ENCODE data around the gene PI4KA. TPM values are rescaled to one million over a fixed set of nuclear protein-coding genes. Genes with fewer than 3 reads are reported as not detected.
"Not testable (repeated sequence)": the region's sequence is repeated elsewhere in the genome, so short reads cannot be mapped to it uniquely, and the experiment has no call there.

Gene PI4KA
- total and polyA plus RNA-seq, 5 experiments from 2014 or later: 34.4 to 158 (median 69.6) TPM

DNA sequence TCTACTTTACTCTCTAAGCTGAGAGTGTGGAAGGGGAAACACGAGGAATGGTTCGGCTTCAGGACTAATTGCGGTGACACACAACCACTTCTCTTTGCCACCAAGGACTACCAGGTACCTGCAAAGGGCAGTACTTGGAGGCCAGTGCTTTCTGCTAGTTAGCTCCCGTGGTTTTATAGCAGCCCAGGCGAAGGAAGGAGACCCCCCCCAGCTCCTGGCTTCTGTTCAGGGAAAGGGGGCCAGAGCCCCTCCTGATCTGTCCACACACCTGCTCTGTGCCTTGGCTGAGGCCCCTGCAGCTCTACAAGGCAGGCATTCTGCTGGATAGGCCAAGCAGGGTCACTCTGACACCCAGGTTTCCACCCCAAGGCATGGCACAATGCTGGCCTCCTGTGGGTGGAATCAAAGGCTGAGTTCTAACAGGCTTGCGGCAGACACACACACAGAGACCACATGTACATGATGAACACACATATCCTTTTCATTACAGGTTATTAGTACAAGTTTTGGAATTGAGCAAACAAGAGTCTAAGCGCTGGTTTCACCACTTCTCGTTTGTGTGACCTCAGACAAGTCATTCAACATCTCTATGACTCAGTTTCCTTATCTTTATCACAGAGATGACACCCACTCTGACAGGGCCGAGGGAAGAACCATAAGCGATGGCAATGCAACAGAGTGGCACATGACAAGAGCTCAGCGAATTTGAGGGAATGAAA, 77.2 kb downstream of the PI4KA start:
- no peaks in the 10 kb centered on the region for H3K27me3 Mint-ChIP-seq
- ATAC-seq (no peak), DNase-seq (no peak)
- no peak overlapping the region for H3K4me3 Mint-ChIP-seq
- peaks cover 0 to 58% (median 11%) of the 10 kb centered on the region in 3 donors for H3K36me3 Mint-ChIP-seq
- no peaks in the 10 kb centered on the region for H3K9me3 Mint-ChIP-seq
- H3K4me1 Mint-ChIP-seq: peaks cover 0 to 5% (median 2%) of the 10 kb centered on the region in 4 donors
- H3K27ac Mint-ChIP-seq: peak overlapping the region in 1 of 10 donors; percentile 38
- POLR2A ChIA-PET: no interaction called here

- H3K9me3 Mint-ChIP-seq: no peaks in the 10 kb centered on the region
- H3K27ac Mint-ChIP-seq: no peak overlapping the region
- H3K27me3 Mint-ChIP-seq: no peaks in the 10 kb centered on the region
- DNase-seq (no peak), ATAC-seq (no peak)
- no peak overlapping the region for H3K4me3 Mint-ChIP-seq
- H3K4me1 Mint-ChIP-seq: peaks cover 0 to 5% (median 2%) of the 10 kb centered on the region in 4 donors
- peaks cover 0 to 64% (median 11%) of the 10 kb centered on the region in 3 donors for H3K36me3 Mint-ChIP-seq
- POLR2A ChIA-PET: no interaction called here
Observed at GRCh38 chr22:20779818-20780158, 78.8 kb downstream of the PI4KA start.

DNA sequence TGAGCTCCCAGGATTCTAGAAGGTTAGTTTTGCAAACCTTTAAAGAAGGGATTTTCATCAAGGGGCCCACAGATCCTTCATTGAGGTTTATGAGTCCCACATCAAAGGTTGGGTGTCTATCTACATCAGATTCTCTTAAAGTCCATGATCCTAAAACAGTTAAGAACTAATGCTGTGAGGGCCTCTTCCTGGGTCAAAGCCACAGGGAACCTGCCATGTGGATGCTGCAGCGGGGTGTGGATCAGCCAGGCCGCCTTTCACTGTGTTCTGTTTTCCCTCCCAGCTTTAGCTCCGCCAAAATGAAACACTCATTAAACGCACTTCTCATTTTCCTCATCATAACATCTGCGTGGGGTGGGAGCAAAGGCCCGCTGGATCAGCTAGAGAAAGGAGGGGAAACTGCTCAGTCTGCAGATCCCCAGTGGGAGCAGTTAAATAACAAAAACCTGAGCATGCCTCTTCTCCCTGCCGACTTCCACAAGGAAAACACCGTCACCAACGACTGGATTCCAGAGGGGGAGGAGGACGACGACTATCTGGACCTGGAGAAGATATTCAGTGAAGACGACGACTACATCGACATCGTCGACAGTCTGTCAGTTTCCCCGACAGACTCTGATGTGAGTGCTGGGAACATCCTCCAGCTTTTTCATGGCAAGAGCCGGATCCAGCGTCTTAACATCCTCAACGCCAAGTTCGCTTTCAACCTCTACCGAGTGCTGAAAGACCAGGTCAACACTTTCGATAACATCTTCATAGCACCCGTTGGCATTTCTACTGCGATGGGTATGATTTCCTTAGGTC, 79.4 kb downstream of the PI4KA start:
- POLR2A ChIA-PET: no interaction called here
- H3K4me3 Mint-ChIP-seq: no peak overlapping the region
- peak overlapping the region in 2 of 10 donors; percentile 43 to 51 for H3K27ac Mint-ChIP-seq

DNA sequence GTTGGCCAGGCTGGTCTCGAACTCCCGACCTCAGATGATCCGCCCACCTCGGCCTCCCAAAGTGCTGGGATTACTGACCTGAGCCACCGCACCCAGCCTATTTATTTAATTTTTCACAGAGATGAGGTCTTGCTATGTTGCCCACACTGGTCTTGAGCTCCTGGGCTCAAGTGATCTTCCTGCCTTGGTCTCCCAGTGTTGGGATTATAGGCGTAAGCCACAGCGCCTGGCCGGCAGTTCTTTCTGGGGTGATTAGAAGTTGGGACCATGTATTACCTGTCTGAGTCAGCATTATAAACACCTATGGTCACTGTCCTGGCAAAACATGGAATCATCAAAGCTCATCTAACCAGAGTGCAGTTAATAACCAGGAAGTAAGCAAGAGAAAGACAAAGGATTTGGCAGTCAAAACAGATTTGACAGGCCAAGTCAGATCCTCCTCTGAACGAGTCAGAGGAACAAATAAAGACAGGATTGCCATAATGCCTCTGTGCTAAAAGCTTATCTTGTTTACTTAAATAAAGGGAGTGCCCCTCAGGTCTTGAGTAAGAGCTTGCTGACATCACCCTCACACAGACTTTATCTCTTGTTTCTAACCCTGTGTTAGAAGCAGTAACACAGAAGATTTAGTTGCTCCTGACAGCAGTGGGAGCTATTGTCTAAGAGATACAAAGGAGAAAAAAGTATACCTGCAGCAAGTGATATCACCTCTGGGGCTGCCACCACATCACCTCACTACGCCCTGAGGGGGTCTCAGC, 81.0 kb downstream of the PI4KA start:
- POLR2A ChIA-PET: no interaction called here
- Mint-ChIP-seq H3K36me3 (peaks cover 0 to 70% (median 11%) of the 10 kb centered on the region in 3 donors), H3K4me1 (peaks cover 0 to 1% (median 0%) of the 10 kb centered on the region in 4 donors), H3K27me3 (no peaks in the 10 kb centered on the region), H3K27ac (peak overlapping the region in 5 of 10 donors; percentile 14 to 83 (median 35)), H3K9me3 (no peaks in the 10 kb centered on the region), H3K4me3 (no peak overlapping the region)
- ATAC-seq (no peak), DNase-seq (no peak)

More for the DNA sequence above, 79.4 kb downstream of the PI4KA start:
- Mint-ChIP-seq H3K9me3 (no peaks in the 10 kb centered on the region), H3K36me3 (peaks cover 0 to 70% (median 11%) of the 10 kb centered on the region in 3 donors), H3K4me1 (peaks cover 0 to 2% (median 1%) of the 10 kb centered on the region in 4 donors), H3K27me3 (no peaks in the 10 kb centered on the region)
- DNase-seq (no peak), ATAC-seq (no peak)

DNA sequence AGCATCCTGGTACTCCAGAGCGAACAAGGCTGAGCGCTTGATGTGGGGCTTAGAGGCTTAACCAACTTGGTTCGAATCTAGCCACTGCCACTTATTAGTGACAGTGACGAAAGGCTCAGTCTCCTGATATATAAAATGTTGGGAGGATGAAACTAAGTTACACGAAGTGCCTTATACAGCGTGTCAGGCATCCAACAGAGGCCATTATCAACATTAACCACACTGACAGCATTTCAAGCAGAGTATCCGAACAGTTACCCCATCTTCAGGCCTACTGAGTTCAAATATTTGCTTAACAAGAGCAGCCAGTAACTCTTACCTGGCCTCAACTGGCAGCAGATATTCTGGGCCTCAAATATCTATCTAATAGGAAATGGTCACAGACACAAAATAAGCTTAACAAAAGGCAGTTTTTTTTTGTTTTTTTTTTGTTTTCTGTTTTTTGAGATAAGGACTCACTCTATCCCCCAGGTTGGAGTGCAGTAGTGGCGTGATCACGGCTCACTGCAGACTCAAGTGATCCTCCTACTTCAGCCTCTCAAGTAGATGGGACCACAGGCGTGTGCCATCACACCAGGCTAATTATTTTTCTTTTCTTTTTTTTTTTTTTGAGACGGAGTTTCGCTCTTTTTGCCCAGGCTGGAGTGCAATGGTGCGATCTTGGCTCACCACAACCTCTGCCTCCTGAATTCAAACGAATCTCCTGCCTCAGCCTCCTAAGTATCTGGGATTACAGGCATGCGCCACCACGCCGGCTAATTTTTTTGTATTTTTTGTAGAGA, 81.8 kb downstream of the PI4KA start:
- Mint-ChIP-seq H3K36me3 (peaks cover 0 to 70% (median 11%) of the 10 kb centered on the region in 3 donors), H3K27ac (peak overlapping the region in 2 of 10 donors; percentile 3 to 14), H3K4me1 (peaks cover 0 to 1% (median 0%) of the 10 kb centered on the region in 4 donors), H3K4me3 (no peak overlapping the region), H3K9me3 (no peaks in the 10 kb centered on the region), H3K27me3 (no peaks in the 10 kb centered on the region)
- DNase-seq (no peak), ATAC-seq (no peak)
- POLR2A ChIA-PET: no interaction called here

GRCh38 chr22:20775342-20775895, 83.2 kb downstream of the PI4KA start:
- peak overlapping the region in 3 of 10 donors; percentile 20 to 74 (median 35) for H3K27ac Mint-ChIP-seq
- H3K27me3 Mint-ChIP-seq: no peaks in the 10 kb centered on the region
- ATAC-seq (no peak), DNase-seq (no peak)
- no peak overlapping the region for H3K4me3 Mint-ChIP-seq
- no peaks in the 10 kb centered on the region for H3K9me3 Mint-ChIP-seq
- POLR2A ChIA-PET: no interaction called here
- peaks cover 0 to 1% (median 0%) of the 10 kb centered on the region in 4 donors for H3K4me1 Mint-ChIP-seq
- H3K36me3 Mint-ChIP-seq: peaks cover 0 to 73% (median 11%) of the 10 kb centered on the region in 3 donors

- POLR2A ChIA-PET: no interaction called here
- no peak for ATAC-seq
- Mint-ChIP-seq H3K27ac (no peak overlapping the region), H3K9me3 (no peaks in the 10 kb centered on the region), H3K36me3 (peaks cover 0 to 71% (median 9%) of the 10 kb centered on the region in 3 donors), H3K4me1 (peaks cover 0 to 1% (median 0%) of the 10 kb centered on the region in 4 donors), H3K27me3 (no peaks in the 10 kb centered on the region), H3K4me3 (no peak overlapping the region)
- DNase-seq: no peak
Observed at GRCh38 chr22:20774882-20775281, 83.7 kb downstream of the PI4KA start.

DNA sequence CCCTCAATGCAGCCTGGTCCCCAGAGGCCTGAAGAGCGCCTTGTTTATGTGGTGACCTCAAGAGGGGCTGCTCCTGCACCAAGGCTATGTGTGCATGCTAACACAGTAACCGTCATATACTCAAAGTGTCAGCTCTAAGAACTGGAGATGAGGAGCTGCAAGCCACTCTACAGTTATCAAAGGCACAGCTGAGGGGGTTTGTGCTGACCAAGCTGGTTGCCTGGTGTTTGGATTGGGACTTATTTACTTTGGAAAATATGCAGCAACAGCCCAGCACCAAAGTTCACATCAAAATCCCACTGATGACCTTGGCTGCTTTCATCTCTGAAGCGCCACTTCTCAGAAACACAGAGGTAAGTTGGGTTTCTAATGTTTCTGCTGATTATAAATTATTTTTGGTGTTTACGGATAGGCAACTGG, 84.8 kb downstream of the PI4KA start, which contains the start of gene SERPIND1:
Gene SERPIND1 (plus strand): TSS at position 321 of the 420 bp plus-strand sequence. CDS start 5,200 bp downstream, outside the sequence.
- POLR2A ChIA-PET: no interaction called here
- Mint-ChIP-seq H3K27ac (peak within 1 kb of the TSS in 1 of 10 donors; percentile 40), H3K4me3 (no peak within 1 kb of the TSS), H3K4me1 (peaks cover 0 to 6% (median 3%) of the 10 kb centered on the region in 4 donors), H3K9me3 (no peaks in the 10 kb centered on the region), H3K27me3 (no peaks in the 10 kb centered on the region), H3K36me3 (peaks cover 0 to 72% (median 3%) of the 10 kb centered on the region in 3 donors)
- ATAC-seq: no peak
- no peak for DNase-seq

DNA sequence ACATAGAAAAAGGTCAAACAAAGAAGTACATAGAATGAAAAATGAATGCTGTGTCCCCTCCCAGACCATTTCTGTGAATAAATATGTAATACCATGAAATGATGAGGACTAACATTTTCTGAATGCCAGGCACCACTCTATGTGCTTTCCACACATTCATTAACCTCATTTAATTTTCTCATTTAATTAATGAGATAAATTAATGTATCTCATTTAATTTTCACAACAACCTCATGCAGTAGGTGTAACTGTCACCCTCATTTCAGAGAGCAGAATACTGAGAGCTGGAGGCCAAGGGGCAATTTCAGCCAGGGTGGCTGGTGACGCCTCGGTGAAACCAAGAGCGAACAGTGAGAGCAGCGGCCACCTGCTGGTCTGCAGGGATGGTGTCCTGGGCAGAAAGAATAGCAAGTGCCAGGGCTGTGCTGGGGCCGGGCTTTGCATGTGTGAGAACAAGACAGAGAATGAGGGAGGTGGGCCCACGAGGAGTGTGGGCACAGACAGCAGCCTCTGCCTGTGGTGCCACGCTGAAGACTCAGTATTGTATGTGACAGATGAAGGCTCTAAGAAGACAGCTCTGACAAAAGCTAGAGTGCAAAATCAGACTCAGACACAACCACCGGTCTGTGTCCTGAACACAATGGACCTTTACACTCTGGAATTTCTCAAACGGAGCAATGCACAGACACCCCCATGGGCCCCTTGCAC, 86.5 kb downstream of the PI4KA start:
- Mint-ChIP-seq H3K27ac (peak overlapping the region in 2 of 10 donors; percentile 7 to 40), H3K27me3 (no peaks in the 10 kb centered on the region), H3K9me3 (no peaks in the 10 kb centered on the region), H3K4me3 (no peak overlapping the region), H3K36me3 (peaks cover 0 to 60% (median 3%) of the 10 kb centered on the region in 3 donors), H3K4me1 (peaks cover 4 to 10% (median 6%) of the 10 kb centered on the region in 4 donors)
- ATAC-seq (no peak), DNase-seq (no peak)
- POLR2A ChIA-PET: no interaction called here

DNA sequence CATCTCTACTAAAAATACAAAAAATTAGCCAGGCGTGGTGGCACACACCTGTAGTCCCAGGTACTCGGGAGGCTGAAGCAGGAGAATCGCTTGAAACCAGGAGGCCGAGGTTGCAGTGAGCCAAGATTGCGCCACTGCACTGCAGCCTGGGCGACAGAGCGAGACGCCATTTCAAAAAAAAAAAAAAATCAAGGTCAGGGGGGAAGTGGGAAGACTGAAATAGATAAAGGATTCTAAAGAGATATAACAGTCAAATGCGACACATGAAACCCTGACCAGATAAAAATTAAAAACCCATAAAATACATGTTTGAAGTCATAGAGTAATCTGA, 89.2 kb downstream of the PI4KA start:
- not testable (repeated sequence) for H3K27me3 Mint-ChIP-seq, H3K4me1 Mint-ChIP-seq, H3K9me3 Mint-ChIP-seq, ATAC-seq, H3K4me3 Mint-ChIP-seq, DNase-seq
- POLR2A ChIA-PET: interaction anchor here (0.6 kb wide), 1 partner anchor 170 kb away, joined by 4 read pairs; no protein-coding TSS in a partner anchor
- Mint-ChIP-seq H3K36me3 (peaks cover 0 to 59% (median 10%) of the 10 kb centered on the region in 3 donors), H3K27ac (peak overlapping the region in 5 of 10 donors; percentile 31 to 65 (median 59))

DNA sequence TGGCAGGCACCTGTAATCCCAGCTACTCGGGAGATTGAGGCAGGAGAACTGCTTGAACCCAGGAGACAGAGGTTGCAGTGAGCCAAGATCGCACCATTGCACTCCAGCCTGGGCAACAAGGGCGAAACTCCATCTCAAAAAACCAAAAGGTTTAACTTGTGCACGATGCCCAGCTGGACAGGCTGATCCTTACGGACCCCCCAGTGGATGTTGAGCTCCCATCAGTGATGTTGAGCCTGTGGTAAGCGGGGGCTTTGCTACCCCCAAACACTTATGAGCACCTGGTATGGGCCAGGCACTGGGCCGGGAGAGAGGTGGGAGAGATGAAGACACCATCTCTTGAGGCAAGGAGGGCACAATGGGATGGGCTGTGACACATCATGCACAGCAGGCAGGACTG, 92.1 kb downstream of the PI4KA start:
- Mint-ChIP-seq H3K27ac (no peak overlapping the region), H3K4me3 (no peak overlapping the region), H3K27me3 (no peaks in the 10 kb centered on the region), H3K4me1 (peaks cover 4 to 10% (median 6%) of the 10 kb centered on the region in 4 donors), H3K36me3 (peaks cover 0 to 69% (median 25%) of the 10 kb centered on the region in 3 donors), H3K9me3 (no peaks in the 10 kb centered on the region)
- DNase-seq: no peak
- POLR2A ChIA-PET: no interaction called here
- ATAC-seq: no peak
